IMR-90 (cell line): ENCODE measurements around the gene GABRR3.

Experiments
- BHLHE40 ChIP-seq: fragments of 150-350 bp; IDR thresholded peaks from 2 replicates; pipeline ENCODE4 v1.6.1; 2016; ENCODE audit warnings: mild to moderate bottlenecking, low read depth, low read length
- NFE2L2 ChIP-seq: fragments of 150-350 bp; IDR thresholded peaks from 2 replicates; pipeline ENCODE4 v1.6.1; 2016; ENCODE audit warnings: low read depth, mild to moderate bottlenecking, low read length
- POLR2A ChIP-seq: IDR thresholded peaks from 2 replicates; pipeline ENCODE4 v1.6.1; 2012; ENCODE audit warnings: mild to moderate bottlenecking, low read depth, low read length
- RAD21 ChIP-seq: IDR thresholded peaks from 2 replicates; pipeline ENCODE4 v1.6.1; 2012; ENCODE audit warnings: low read length, improper control_type of control experiment
- SMC3 ChIP-seq: fragments of 150-350 bp; IDR thresholded peaks from 2 replicates; pipeline ENCODE4 v1.6.1; 2016; ENCODE audit warnings: low read depth, mild to moderate bottlenecking, antibody characterized with exemption, low read length, moderate library complexity
- TF ChIP-seq, protein P1 (sequence below): conservative IDR thresholded peaks from 2 replicates; pipeline ENCODE4 v1.5.1; 2012; ENCODE audit warnings: mild to moderate bottlenecking, low read depth, low read length, improper control_type of control experiment

DNA sequence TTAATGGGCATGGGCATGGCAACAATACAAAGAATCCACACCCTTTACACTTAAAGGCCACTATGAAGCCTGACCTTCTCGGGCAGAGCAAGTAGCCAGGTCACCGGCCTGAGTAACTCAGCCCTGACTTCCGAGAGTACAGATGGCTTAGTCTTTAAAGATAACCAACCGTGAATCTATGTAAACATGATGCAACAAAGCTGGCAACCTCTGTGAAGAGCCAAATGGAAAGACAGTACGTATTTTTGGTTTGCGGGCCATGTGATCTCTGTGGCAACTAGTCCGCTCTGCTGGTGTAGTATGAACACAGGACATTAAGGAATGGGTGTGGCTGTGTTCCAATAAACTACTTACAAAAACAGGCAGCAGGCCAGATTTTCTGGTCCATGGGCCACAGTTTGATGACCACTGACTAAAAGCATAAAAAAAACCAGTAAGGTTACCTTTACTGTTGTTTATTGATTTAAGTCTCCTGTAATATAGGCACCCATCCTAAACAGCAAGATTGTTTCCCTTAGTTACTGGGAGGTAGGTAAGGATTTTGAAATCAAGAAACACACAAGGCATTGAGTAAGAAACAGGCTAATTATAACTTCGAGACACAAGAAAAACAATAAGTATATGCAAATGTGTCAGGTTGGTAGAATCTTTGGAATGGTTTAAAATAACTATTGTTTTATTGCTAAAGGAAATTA, 77.4 kb downstream of the GABRR3 start:
- TF ChIP-seq, protein P1, sequence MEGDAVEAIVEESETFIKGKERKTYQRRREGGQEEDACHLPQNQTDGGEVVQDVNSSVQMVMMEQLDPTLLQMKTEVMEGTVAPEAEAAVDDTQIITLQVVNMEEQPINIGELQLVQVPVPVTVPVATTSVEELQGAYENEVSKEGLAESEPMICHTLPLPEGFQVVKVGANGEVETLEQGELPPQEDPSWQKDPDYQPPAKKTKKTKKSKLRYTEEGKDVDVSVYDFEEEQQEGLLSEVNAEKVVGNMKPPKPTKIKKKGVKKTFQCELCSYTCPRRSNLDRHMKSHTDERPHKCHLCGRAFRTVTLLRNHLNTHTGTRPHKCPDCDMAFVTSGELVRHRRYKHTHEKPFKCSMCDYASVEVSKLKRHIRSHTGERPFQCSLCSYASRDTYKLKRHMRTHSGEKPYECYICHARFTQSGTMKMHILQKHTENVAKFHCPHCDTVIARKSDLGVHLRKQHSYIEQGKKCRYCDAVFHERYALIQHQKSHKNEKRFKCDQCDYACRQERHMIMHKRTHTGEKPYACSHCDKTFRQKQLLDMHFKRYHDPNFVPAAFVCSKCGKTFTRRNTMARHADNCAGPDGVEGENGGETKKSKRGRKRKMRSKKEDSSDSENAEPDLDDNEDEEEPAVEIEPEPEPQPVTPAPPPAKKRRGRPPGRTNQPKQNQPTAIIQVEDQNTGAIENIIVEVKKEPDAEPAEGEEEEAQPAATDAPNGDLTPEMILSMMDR = no peak
- TF ChIP-seq NFE2L2 = no peak
- no peak for TF ChIP-seq BHLHE40
- TF ChIP-seq RAD21 = no peak
- TF ChIP-seq SMC3 = no peak
- no peak for TF ChIP-seq POLR2A
